ENCODE data around the gene CDHR2. TPM values are rescaled to one million over a fixed set of nuclear protein-coding genes. Genes with fewer than 3 reads are reported as not detected.
A peak's percentile ranks its signal among the peaks of the same experiment; 100 is the strongest.

Gene CDHR2
- total RNA-seq, 4 donors from 2014 or later = not detected

- DNase-seq (ENCODE audit: low spot score in 2 of 2) = no peak
- Histone ChIP-seq H3K36me3 (no peaks in the 10 kb centered on the region), H3K4me1 (no peaks in the 10 kb centered on the region), H3K27ac (no peak overlapping the region), H3K9me3 (no peaks in the 10 kb centered on the region), H3K27me3 (peaks cover 0 to 12% of the 10 kb centered on the region in 2 donors), H3K4me3 (no peak overlapping the region)
- TF ChIP-seq, protein P1, sequence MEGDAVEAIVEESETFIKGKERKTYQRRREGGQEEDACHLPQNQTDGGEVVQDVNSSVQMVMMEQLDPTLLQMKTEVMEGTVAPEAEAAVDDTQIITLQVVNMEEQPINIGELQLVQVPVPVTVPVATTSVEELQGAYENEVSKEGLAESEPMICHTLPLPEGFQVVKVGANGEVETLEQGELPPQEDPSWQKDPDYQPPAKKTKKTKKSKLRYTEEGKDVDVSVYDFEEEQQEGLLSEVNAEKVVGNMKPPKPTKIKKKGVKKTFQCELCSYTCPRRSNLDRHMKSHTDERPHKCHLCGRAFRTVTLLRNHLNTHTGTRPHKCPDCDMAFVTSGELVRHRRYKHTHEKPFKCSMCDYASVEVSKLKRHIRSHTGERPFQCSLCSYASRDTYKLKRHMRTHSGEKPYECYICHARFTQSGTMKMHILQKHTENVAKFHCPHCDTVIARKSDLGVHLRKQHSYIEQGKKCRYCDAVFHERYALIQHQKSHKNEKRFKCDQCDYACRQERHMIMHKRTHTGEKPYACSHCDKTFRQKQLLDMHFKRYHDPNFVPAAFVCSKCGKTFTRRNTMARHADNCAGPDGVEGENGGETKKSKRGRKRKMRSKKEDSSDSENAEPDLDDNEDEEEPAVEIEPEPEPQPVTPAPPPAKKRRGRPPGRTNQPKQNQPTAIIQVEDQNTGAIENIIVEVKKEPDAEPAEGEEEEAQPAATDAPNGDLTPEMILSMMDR (IDR thresholded peaks at IDR 0.05) = no peak
- no peak for TF ChIP-seq EP300 (IDR thresholded peaks at IDR 0.05)
- no peak for TF ChIP-seq POLR2A (IDR thresholded peaks at IDR 0.05)
- WGBS, 2 donors = 79 to 85% methylated on average over 36 of the region's 36 CpGs
Observed at GRCh38 chr5:176577312-176578176, 28.4 kb downstream of the CDHR2 start.

DNA sequence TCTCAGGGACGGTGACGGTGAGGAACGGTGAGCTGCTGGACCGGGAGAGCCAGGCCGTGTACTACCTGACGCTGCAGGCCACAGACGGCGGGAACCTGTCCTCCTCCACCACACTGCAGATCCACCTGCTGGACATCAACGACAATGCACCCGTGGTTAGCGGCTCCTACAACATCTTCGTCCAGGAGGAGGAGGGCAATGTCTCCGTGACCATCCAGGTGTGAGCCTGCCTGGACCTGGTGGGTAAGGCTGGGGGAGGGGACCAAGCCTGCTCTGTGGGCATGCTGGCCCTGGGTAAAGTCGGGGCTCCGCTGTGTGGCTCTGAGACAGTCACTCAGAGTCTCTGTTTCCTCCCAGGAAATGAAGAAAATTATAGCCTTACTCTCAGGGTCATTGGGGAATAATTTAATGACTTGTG, 29.3 kb downstream of the CDHR2 start:
- Histone ChIP-seq H3K27ac (no peak overlapping the region), H3K4me1 (no peaks in the 10 kb centered on the region), H3K4me3 (no peak overlapping the region), H3K36me3 (no peaks in the 10 kb centered on the region), H3K9me3 (no peaks in the 10 kb centered on the region), H3K27me3 (peaks cover 0 to 6% of the 10 kb centered on the region in 2 donors)
- WGBS, 2 donors = 26 to 37% methylated on average over 13 to 15 of the region's 15 CpGs
- no peak for TF ChIP-seq EP300 (IDR thresholded peaks at IDR 0.05)
- TF ChIP-seq POLR2A (IDR thresholded peaks at IDR 0.05) = no peak
- TF ChIP-seq, protein P1 (IDR thresholded peaks at IDR 0.05) = peak in 3 of 5 experiments; percentile 24 to 50 (median 41)
- peak in 1 of 2 donors; percentile 10 for DNase-seq (ENCODE audit: low spot score in 2 of 2)

- no peaks in the 10 kb centered on the region for H3K4me1 ChIP-seq
- 50% methylated on average over 4 of the region's 4 CpGs for WGBS, 2 donors
- H3K27ac ChIP-seq = no peak overlapping the region
- H3K4me3 ChIP-seq = no peak overlapping the region
- peaks cover 0 to 8% (median 0%) of the 10 kb centered on the region in 4 donors for H3K9me3 ChIP-seq
- TF ChIP-seq EP300 (IDR thresholded peaks at IDR 0.05) = no peak
- TF ChIP-seq, protein P1 (IDR thresholded peaks at IDR 0.05) = no peak
- TF ChIP-seq POLR2A (IDR thresholded peaks at IDR 0.05) = no peak
- no peaks in the 10 kb centered on the region for H3K27me3 ChIP-seq
- no peaks in the 10 kb centered on the region for H3K36me3 ChIP-seq
- no peak for DNase-seq (ENCODE audit: low spot score in 2 of 2)
Observed at GRCh38 chr5:176579323-176579722, 30.2 kb downstream of the CDHR2 start.

DNA sequence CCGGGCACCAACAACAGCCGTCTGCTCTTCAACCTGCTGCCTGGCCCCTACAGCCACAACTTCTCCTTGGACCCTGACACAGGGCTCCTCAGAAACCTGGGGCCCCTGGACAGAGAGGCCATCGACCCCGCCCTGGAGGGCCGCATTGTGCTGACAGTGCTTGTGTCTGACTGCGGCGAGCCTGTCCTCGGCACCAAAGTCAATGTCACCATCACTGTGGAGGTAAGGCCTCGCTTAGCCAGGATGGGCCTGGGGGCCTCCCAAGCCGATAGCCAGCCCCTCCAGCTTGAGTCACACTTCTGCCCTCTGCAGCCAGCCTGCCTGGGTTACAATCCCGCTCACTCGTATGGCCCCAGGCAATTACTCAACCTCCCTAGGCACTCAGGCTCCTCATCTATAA, 32.2 kb downstream of the CDHR2 start:
- no peaks in the 10 kb centered on the region for H3K4me1 ChIP-seq
- H3K9me3 ChIP-seq = peaks cover 0 to 28% (median 0%) of the 10 kb centered on the region in 4 donors
- H3K36me3 ChIP-seq = peaks cover 0 to 4% (median 0%) of the 10 kb centered on the region in 3 donors
- DNase-seq (ENCODE audit: low spot score in 2 of 2) = no peak
- no peak overlapping the region for H3K4me3 ChIP-seq
- TF ChIP-seq, protein P1 (IDR thresholded peaks at IDR 0.05) = no peak
- TF ChIP-seq POLR2A (IDR thresholded peaks at IDR 0.05) = no peak
- no peak for TF ChIP-seq EP300 (IDR thresholded peaks at IDR 0.05)
- no peak overlapping the region for H3K27ac ChIP-seq
- no peaks in the 10 kb centered on the region for H3K27me3 ChIP-seq
- 79 to 84% methylated on average over 10 to 11 of the region's 12 CpGs for WGBS, 2 donors

- TF ChIP-seq POLR2A (IDR thresholded peaks at IDR 0.05) (no peak), EP300 (IDR thresholded peaks at IDR 0.05) (no peak)
- TF ChIP-seq, protein P1 (IDR thresholded peaks at IDR 0.05) = no peak
- DNase-seq (ENCODE audit: low spot score in 2 of 2) = no peak
- Histone ChIP-seq H3K27me3 (no peaks in the 10 kb centered on the region), H3K27ac (no peak overlapping the region), H3K4me3 (no peak overlapping the region), H3K9me3 (peaks cover 0 to 32% (median 0%) of the 10 kb centered on the region in 4 donors), H3K4me1 (no peaks in the 10 kb centered on the region), H3K36me3 (peaks cover 0 to 4% (median 0%) of the 10 kb centered on the region in 3 donors)
- WGBS, 2 donors = 77 to 83% methylated on average over 4 of the region's 4 CpGs
Observed at GRCh38 chr5:176583076-176583475, 33.9 kb downstream of the CDHR2 start.

All from tibial nerve (tissue), 4 donors.